HG02588 (cell line): Measurements from ENCODE around the gene CILP2.

Source experiments
- ATAC-seq: cut with Tn5 transposase; IDR thresholded peaks from one replicate; pipeline ENCODE4 v1.9.1; 2021; ENCODE audit warnings: mild to moderate bottlenecking, moderate library complexity; ENCODE audit not compliant: unreplicated experiment

CILP2 gene

GRCh38 chr19:19563348-19563848 lies 25.3 kb downstream of the CILP2 start:
- ATAC-seq: no peak

GRCh38 chr19:19566306-19566705 lies 28.2 kb downstream of the CILP2 start:
- ATAC-seq: no peak

GRCh38 chr19:19567391-19567790 lies 29.3 kb downstream of the CILP2 start:
- no peak for ATAC-seq

- ATAC-seq: no peak
These were observed 31.0 kb downstream of the CILP2 start for GRCh38 chr19:19568802-19569756.

- ATAC-seq: no peak
These were observed 32.5 kb downstream of the CILP2 start for GRCh38 chr19:19570571-19570970.

GRCh38 chr19:19571071-19571786 lies 33.2 kb downstream of the CILP2 start:
- no peak for ATAC-seq

- no peak for ATAC-seq
These were observed 37.3 kb downstream of the CILP2 start for GRCh38 chr19:19575411-19575810.

- no peak for ATAC-seq
These were observed 40.2 kb downstream of the CILP2 start for GRCh38 chr19:19578252-19578651.

- ATAC-seq: no peak
These were observed 41.7 kb downstream of the CILP2 start for GRCh38 chr19:19579533-19580361.

- no peak for ATAC-seq
These were observed 42.4 kb downstream of the CILP2 start for GRCh38 chr19:19580418-19580817.

GRCh38 chr19:19581391-19581790 lies 43.3 kb downstream of the CILP2 start:
- ATAC-seq: no peak

- no peak for ATAC-seq
These were observed 44.4 kb downstream of the CILP2 start for GRCh38 chr19:19582471-19582870.

- no peak for ATAC-seq
These were observed 46.3 kb downstream of the CILP2 start for GRCh38 chr19:19584356-19584755.

GRCh38 chr19:19587771-19588170 lies 49.7 kb downstream of the CILP2 start:
- ATAC-seq: no peak

- no peak for ATAC-seq
These were observed 50.5 kb downstream of the CILP2 start for GRCh38 chr19:19588546-19588945.

GRCh38 chr19:19591133-19591825 lies 53.2 kb downstream of the CILP2 start:
- no peak for ATAC-seq

GRCh38 chr19:19592690-19593089 lies 54.6 kb downstream of the CILP2 start:
- ATAC-seq: no peak

- no peak for ATAC-seq
These were observed 56.3 kb downstream of the CILP2 start for GRCh38 chr19:19594381-19594780.

- ATAC-seq: no peak
These were observed 57.2 kb downstream of the CILP2 start for GRCh38 chr19:19595171-19595701.
